B cell (primary cell): ENCODE measurements around the gene B3GNT7.

Experiments
- EZH2 ChIP-seq: IDR thresholded peaks from 2 replicates; pipeline ENCODE4 v1.6.1; 2012; ENCODE audit warnings: borderline replicate concordance, low read depth, mild to moderate bottlenecking, moderate library complexity, low read length; ENCODE audit not compliant: insufficient read depth, poor library complexity, severe bottlenecking
- TF ChIP-seq, protein P1 (sequence below): fragments of 200-600 bp; IDR thresholded peaks from one replicate; pipeline ENCODE4 v1.8.0; 2022; ENCODE audit warnings: antibody characterized with exemption, mild to moderate bottlenecking

GRCh38 chr2:231379266-231380215 lies 16.0 kb upstream of the B3GNT7 start:
- TF ChIP-seq, protein P1, sequence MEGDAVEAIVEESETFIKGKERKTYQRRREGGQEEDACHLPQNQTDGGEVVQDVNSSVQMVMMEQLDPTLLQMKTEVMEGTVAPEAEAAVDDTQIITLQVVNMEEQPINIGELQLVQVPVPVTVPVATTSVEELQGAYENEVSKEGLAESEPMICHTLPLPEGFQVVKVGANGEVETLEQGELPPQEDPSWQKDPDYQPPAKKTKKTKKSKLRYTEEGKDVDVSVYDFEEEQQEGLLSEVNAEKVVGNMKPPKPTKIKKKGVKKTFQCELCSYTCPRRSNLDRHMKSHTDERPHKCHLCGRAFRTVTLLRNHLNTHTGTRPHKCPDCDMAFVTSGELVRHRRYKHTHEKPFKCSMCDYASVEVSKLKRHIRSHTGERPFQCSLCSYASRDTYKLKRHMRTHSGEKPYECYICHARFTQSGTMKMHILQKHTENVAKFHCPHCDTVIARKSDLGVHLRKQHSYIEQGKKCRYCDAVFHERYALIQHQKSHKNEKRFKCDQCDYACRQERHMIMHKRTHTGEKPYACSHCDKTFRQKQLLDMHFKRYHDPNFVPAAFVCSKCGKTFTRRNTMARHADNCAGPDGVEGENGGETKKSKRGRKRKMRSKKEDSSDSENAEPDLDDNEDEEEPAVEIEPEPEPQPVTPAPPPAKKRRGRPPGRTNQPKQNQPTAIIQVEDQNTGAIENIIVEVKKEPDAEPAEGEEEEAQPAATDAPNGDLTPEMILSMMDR: no peak
- TF ChIP-seq EZH2: no peak
